Skeletal muscle satellite cell (primary cell): Measurements from ENCODE around the gene TOX4.

ENCODE experiments used
- H3K27me3 ChIP-seq: 2 replicates; pipeline ENCODE4 v1.7.0; 2013; ENCODE audit warnings: low read length; ENCODE audit not compliant: control insufficient read depth, insufficient read depth
- H3K36me3 ChIP-seq: 2 replicates; pipeline ENCODE4 v1.7.0; 2013; ENCODE audit warnings: mild to moderate bottlenecking, control low read depth, low read length; ENCODE audit not compliant: insufficient read depth
- H3K4me1 ChIP-seq: 2 replicates; pipeline ENCODE4 v1.7.0; 2013; ENCODE audit warnings: low read length; ENCODE audit not compliant: control insufficient read depth, insufficient read depth
- H3K4me2 ChIP-seq: 2 replicates; pipeline ENCODE4 v1.7.0; 2013; ENCODE audit warnings: mild to moderate bottlenecking, low read length
- H3K4me3 ChIP-seq: 2 replicates; pipeline ENCODE4 v1.7.0; 2013; ENCODE audit warnings: low read length
- H3K9ac ChIP-seq: 2 replicates; pipeline ENCODE4 v1.7.0; 2013; ENCODE audit warnings: mild to moderate bottlenecking, low read depth, low read length, moderate library complexity
- H3K9me3 ChIP-seq: replicated peaks from 2 replicates; pipeline ENCODE4 v1.7.0; 2013; ENCODE audit warnings: mild to moderate bottlenecking, control low read depth, low read length

Gene TOX4

GRCh38 chr14:21505012-21505553, 28.1 kb downstream of the TOX4 start:
- no peak overlapping the region for H3K4me3 ChIP-seq
- H3K4me1 ChIP-seq = peaks cover 9% of the 10 kb centered on the region
- no peaks in the 10 kb centered on the region for H3K9me3 ChIP-seq
- H3K36me3 ChIP-seq = peaks cover 44% of the 10 kb centered on the region
- H3K27me3 ChIP-seq = no peaks in the 10 kb centered on the region
- no peak overlapping the region for H3K9ac ChIP-seq
- no peak overlapping the region for H3K4me2 ChIP-seq

- no peaks in the 10 kb centered on the region for H3K9me3 ChIP-seq
- peaks cover 10% of the 10 kb centered on the region for H3K4me1 ChIP-seq
- H3K4me2 ChIP-seq = no peak overlapping the region
- no peak overlapping the region for H3K9ac ChIP-seq
- no peak overlapping the region for H3K4me3 ChIP-seq
- H3K36me3 ChIP-seq = peaks cover 30% of the 10 kb centered on the region
- H3K27me3 ChIP-seq = no peaks in the 10 kb centered on the region
Measured at GRCh38 chr14:21506557-21506956, 29.6 kb downstream of the TOX4 start.

GRCh38 chr14:21509432-21510143, 32.6 kb downstream of the TOX4 start:
- Histone ChIP-seq H3K4me3 (peak overlapping the region; percentile 83), H3K36me3 (peaks cover 8% of the 10 kb centered on the region), H3K4me1 (peaks cover 10% of the 10 kb centered on the region), H3K4me2 (peak overlapping the region; percentile 88), H3K9ac (peak overlapping the region; percentile 91), H3K27me3 (no peaks in the 10 kb centered on the region), H3K9me3 (no peaks in the 10 kb centered on the region)

DNA sequence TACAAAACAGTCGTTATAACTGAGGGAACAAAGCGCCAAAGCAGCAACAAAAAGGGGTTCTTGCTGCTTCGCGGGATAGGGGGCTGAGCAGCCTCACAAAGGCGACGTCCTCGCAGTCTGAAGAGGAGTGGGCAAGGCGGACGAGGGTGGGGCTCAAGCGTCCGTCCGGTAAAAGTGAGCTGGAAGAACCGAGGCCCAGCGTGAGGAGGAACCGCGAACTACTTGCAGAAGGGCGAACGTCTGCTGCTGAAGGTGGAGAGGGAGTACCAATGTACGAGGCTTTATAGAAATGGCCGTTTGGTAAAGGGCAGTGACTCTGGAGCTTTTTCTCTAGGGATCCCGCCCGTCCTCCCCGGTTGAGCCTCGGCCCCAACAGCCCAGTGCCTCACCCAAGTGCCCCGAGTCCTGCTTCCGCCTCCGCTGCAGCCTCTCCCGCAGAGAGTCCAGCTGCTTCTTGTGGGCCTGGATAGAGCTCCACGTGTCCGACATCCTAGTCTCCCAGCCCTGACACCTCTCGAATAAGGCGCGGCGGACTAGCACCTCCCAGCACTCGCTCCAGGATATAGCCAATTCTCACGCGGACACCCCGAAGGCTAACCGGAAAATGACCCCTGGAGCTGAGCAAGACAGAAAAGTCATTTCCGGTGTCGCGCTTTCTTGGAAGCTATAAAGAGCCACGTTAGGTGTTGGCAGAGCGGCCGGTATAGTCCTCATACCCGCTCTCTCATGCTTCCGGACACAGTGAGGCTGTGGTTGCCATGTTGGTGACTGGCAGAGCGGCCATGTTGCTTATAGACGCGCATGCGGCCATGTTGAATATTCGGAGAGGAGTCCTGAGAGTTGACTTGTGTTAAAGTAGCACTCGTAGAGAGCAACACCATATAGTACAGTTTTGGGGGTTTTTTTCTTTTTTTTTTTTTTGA, 34.0 kb downstream of the TOX4 start, which contains the start of gene METTL3:
TSS of gene METTL3 (minus strand) at position 606 of the 923 bp plus-strand sequence. CDS start at position 489, 117 bp downstream.
- Histone ChIP-seq H3K4me3 (peak within 1 kb of the TSS; percentile 83), H3K9ac (peak within 1 kb of the TSS; percentile 91), H3K27me3 (no peaks in the 10 kb centered on the region), H3K4me2 (peak within 1 kb of the TSS; percentile 88), H3K9me3 (no peaks in the 10 kb centered on the region), H3K4me1 (peaks cover 10% of the 10 kb centered on the region), H3K36me3 (peaks cover 8% of the 10 kb centered on the region)

DNA sequence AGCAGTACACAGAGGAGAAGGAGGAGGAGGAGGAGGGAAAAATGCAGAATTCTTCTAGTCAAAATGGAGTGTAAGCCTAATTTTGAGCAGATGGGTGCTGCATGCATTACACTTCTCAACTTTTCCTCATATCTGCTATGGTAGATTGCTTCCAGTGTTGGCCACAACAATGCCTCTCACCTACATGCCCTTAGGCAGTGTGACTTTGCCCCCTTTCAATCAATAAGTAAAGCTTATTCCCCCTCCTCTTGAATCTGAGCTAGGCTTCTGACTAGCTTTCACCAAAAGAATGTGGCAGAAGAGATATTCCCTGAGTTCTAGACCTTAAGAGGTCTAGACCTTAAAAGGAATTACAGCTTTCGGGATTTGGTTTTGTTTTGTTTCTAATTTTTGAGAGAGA, 37.3 kb downstream of the TOX4 start:
- Histone ChIP-seq H3K4me2 (no peak overlapping the region), H3K4me3 (no peak overlapping the region), H3K9me3 (no peaks in the 10 kb centered on the region), H3K27me3 (peaks cover 7% of the 10 kb centered on the region), H3K36me3 (no peaks in the 10 kb centered on the region), H3K9ac (no peak overlapping the region), H3K4me1 (peaks cover 9% of the 10 kb centered on the region)

DNA sequence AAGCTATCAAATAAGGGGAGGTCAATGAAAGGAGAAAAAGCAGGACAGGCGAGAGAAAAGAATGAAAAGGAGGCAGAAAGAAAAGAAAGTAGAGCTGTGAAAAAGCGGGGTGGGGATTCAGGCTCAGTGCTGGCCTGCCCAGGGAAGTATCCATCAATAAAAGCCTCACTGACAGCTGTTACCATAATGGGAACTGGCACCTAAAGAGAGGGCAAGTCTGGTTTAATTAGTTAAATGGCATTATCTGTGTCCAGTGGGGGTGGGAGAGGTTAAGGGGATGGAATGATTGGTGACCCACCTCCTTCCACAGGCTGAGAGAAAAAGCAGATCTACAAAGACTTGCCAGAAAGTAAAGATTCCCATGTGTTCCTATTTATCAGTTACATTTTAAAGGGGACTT, 41.7 kb downstream of the TOX4 start:
- Histone ChIP-seq H3K4me1 (no peaks in the 10 kb centered on the region), H3K4me2 (no peak overlapping the region), H3K9me3 (no peaks in the 10 kb centered on the region), H3K36me3 (no peaks in the 10 kb centered on the region), H3K9ac (no peak overlapping the region), H3K4me3 (no peak overlapping the region), H3K27me3 (peaks cover 7% of the 10 kb centered on the region)

DNA sequence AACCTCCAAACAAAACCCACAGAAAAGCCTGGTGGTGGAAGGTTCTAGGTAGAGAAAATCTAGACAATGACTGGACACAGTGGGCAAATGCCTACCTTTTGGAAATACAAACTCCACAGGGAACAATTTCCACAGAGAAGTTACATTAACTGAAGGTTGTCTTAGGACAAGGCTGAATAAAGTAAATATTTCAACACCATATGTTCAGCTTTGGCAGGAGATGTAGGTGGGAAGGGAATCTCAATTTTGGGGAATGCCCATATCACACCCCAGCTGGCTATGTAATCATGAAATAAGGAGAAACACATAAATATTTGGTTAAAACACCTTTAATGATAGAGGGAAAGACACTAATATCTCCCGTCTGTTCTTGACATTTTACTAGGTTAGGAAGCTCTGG, 43.8 kb downstream of the TOX4 start:
- Histone ChIP-seq H3K27me3 (peaks cover 7% of the 10 kb centered on the region), H3K36me3 (no peaks in the 10 kb centered on the region), H3K4me3 (no peak overlapping the region), H3K4me1 (no peaks in the 10 kb centered on the region), H3K9me3 (no peaks in the 10 kb centered on the region), H3K9ac (no peak overlapping the region), H3K4me2 (no peak overlapping the region)

GRCh38 chr14:21521501-21521900, 44.5 kb downstream of the TOX4 start:
- H3K4me2 ChIP-seq = peak overlapping the region; percentile 11
- no peaks in the 10 kb centered on the region for H3K36me3 ChIP-seq
- H3K27me3 ChIP-seq = peaks cover 8% of the 10 kb centered on the region
- H3K9ac ChIP-seq = no peak overlapping the region
- H3K9me3 ChIP-seq = no peaks in the 10 kb centered on the region
- H3K4me1 ChIP-seq = no peaks in the 10 kb centered on the region
- no peak overlapping the region for H3K4me3 ChIP-seq

DNA sequence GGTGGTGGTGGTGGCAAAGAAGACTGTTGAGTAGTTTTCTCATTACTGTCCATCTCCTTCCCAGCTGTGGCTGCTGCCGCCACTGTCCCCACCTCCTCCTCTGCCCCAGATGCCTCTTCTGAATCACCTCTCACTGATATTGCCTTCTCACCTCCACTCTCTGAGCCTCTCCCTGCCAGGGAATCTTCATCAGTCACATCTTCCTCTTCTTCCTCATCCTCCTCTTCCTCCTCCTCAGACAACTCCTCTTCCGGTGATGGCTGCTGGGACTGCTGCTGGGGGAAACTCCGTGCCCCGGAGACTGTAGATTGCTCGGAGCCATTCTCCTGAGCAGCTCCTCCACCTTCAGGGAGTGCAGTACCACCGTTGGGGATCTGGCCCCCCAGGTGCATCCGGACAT, 46.2 kb downstream of the TOX4 start:
- no peaks in the 10 kb centered on the region for H3K9me3 ChIP-seq
- H3K4me3 ChIP-seq = no peak overlapping the region
- H3K4me2 ChIP-seq = no peak overlapping the region
- H3K27me3 ChIP-seq = peaks cover 15% of the 10 kb centered on the region
- H3K9ac ChIP-seq = no peak overlapping the region
- no peaks in the 10 kb centered on the region for H3K36me3 ChIP-seq
- no peaks in the 10 kb centered on the region for H3K4me1 ChIP-seq

DNA sequence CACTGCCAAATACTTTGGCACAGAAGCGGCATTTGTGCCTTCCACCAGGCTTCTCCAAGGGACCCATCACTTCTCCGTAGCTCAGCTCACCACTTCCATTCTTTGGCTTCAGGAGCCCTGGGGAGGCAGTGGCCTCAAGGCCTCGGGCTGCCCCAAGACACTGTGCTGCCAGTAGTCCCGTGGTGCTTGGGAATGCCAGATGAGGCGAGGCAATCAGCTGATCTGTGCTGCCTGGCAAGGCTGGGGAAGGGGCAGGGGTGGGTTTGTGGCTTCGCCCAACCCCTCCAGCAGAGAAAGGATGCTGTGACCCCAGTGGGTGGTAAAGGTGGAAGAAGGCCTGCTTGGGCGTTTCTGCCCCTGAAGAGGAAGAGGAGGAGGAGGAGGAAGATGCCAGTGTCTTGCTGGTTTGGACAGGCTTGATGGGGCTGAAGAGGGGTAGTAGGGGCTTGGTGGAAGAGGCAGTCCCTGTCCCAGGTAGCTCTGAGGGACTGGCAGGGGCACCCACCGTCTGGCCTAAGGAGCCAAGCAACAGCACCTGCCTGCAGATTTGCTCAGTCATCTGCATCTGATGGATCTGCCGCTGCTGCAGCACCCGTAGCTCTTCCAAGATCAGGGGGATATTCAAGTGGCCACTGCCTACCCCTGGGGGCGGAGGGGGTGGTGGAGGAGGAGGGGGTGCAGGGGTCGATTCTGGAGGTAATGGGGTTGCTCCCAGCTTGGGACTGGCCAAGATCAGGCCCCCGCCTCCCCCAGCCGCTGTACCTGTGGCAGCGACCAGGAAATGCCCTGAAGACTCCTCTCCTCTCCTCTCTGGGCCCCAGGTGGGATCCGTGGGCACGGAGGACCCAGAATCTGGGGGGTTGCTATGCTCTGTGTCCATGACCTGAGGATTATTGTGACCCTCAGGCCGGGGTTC, 47.8 kb downstream of the TOX4 start:
- H3K9ac ChIP-seq = no peak overlapping the region
- H3K4me2 ChIP-seq = peak overlapping the region; percentile 84
- H3K27me3 ChIP-seq = peaks cover 8% of the 10 kb centered on the region
- no peaks in the 10 kb centered on the region for H3K4me1 ChIP-seq
- no peaks in the 10 kb centered on the region for H3K9me3 ChIP-seq
- no peaks in the 10 kb centered on the region for H3K36me3 ChIP-seq
- H3K4me3 ChIP-seq = peak overlapping the region; percentile 73

GRCh38 chr14:21525571-21525961, 48.6 kb downstream of the TOX4 start:
- Histone ChIP-seq H3K9ac (peak overlapping the region; percentile 48), H3K36me3 (no peaks in the 10 kb centered on the region), H3K27me3 (peaks cover 8% of the 10 kb centered on the region), H3K4me1 (no peaks in the 10 kb centered on the region), H3K9me3 (no peaks in the 10 kb centered on the region), H3K4me2 (peak overlapping the region; percentile 84), H3K4me3 (peak overlapping the region; percentile 73)
